ENCODE data around the gene MEST. TPM values are rescaled to one million over a fixed set of nuclear protein-coding genes. Genes with fewer than 3 reads are reported as not detected.

The MEST gene
- total and polyA plus RNA-seq, 2 donors (not counting 1 experiment from before 2014, with no cell fraction given), result 38.8 to 382 TPM

DNA sequence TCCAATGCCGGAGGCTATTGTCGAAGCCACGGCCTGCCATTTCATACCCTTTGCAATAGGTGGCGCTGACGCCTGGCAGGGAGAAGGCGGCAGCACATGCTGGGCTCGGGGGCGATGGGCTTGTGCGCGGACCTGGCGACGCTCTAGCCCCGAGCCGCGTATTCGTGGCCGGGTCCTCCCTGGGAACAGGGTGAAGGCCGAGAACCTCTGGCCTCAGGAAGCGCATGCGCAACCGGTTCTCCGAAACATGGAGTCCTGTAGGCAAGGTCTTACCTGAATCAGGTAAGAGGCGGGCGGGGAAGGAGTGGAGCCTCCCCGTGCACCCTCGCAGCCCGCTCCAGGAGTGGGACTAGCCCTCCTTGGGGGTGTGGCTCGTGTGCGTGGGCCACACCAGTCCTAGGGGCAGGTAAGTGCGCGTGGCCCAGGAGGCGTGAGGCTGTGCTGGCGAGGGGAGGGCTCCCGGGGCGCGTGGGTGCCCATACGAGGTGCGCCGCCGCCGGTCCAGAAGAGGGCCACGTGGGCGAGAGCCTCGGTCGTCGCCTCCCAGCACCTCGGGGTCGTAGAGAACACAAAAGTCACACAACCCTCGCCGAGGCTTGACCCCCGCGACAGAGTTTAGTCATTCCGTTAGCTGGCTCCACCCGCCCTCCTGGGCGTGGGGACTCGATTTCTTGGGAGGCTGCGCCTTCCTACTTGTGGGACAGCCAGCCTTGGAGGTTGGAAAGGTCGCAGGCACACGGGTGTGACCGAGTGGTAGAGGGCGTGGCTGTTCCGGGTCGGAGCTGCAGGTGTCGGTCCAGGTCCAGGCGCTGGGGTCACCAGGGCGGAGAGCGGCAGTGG is 5.6 kb upstream of the MEST start:
- Histone ChIP-seq H3K27ac (ENCODE audit: insufficient read depth, low read length) (no peak overlapping the region), H3K9ac (ENCODE audit: insufficient read depth, low read length) (no peak overlapping the region), H2AFZ (ENCODE audit: low read length) (no peak overlapping the region), H3K79me2 (ENCODE audit: control insufficient read depth, insufficient read depth, low read length) (no peaks in the 10 kb centered on the region), H3K27me3 (ENCODE audit: control insufficient read depth, insufficient read depth, low read length) (no peaks in the 10 kb centered on the region), H3K4me3 (replicated peaks in 1 of 4; ENCODE audit: control extremely low read depth in 1 of 4, insufficient read depth in 1 of 4, low read depth in 3 of 4, low read length in 4 of 4) (peak overlapping the region in 1 of 4 experiments; percentile 4), H3K4me1 (ENCODE audit: control insufficient read depth, extremely low read depth, insufficient read depth, low read length) (peaks cover 4% of the 10 kb centered on the region), H3K9me3 (ENCODE audit: control insufficient read depth, insufficient read depth, low read depth, low read length) (no peaks in the 10 kb centered on the region), H3K36me3 (ENCODE audit: control insufficient read depth, insufficient read depth, low read length) (no peaks in the 10 kb centered on the region), H3K4me2 (ENCODE audit: extremely low read depth, insufficient read depth, low read length) (no peak overlapping the region), H4K20me1 (ENCODE audit: control insufficient read depth, extremely low read depth, insufficient read depth, low read length) (no peaks in the 10 kb centered on the region)
- TF ChIP-seq, protein P1, sequence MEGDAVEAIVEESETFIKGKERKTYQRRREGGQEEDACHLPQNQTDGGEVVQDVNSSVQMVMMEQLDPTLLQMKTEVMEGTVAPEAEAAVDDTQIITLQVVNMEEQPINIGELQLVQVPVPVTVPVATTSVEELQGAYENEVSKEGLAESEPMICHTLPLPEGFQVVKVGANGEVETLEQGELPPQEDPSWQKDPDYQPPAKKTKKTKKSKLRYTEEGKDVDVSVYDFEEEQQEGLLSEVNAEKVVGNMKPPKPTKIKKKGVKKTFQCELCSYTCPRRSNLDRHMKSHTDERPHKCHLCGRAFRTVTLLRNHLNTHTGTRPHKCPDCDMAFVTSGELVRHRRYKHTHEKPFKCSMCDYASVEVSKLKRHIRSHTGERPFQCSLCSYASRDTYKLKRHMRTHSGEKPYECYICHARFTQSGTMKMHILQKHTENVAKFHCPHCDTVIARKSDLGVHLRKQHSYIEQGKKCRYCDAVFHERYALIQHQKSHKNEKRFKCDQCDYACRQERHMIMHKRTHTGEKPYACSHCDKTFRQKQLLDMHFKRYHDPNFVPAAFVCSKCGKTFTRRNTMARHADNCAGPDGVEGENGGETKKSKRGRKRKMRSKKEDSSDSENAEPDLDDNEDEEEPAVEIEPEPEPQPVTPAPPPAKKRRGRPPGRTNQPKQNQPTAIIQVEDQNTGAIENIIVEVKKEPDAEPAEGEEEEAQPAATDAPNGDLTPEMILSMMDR (conservative IDR thresholded peaks at IDR 0.05 in 1 of 2, IDR thresholded peaks at IDR 0.05 in 1 of 2; ENCODE audit: low read depth in 1 of 2, low read length in 2 of 2), result peak in 1 of 2 donors; percentile 49
- TF ChIP-seq EZH2 (IDR thresholded peaks at IDR 0.05; ENCODE audit: low read length, missing control alignments), result no peak
- DNase-seq (ENCODE audit: low read depth in 2 of 2), result peak in 1 of 2 donors; percentile 17

DNA sequence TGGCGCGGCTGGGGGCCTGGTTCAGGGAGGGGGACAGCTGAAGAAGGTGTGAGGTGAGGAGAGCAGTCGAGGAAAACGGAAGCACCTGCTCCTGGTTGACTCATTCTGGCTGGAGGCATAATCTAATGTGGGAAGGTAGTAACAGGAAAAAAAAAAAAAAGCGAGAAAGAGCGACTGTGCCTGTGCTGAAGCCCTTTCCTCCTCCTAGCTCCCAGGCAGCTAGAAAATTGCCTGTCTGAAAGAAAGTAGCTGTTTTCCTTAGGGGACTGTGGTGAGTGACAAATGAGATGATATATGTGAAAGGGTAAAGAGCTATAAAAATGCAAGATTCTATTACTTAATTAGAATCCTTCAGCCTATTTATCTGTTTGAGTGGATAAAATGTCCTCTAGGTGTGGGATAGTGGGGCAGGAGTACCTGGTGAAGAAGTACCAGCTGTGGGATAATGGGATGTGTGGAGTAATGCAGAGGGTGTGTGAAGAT is 4.9 kb upstream of the MEST start:
- no peak overlapping the region for H3K4me3 ChIP-seq (replicated peaks in 1 of 4; ENCODE audit: control extremely low read depth in 1 of 4, insufficient read depth in 1 of 4, low read depth in 3 of 4, low read length in 4 of 4)
- H4K20me1 ChIP-seq (ENCODE audit: control insufficient read depth, extremely low read depth, insufficient read depth, low read length), result no peaks in the 10 kb centered on the region
- H3K27ac ChIP-seq (ENCODE audit: insufficient read depth, low read length), result no peak overlapping the region
- H3K9me3 ChIP-seq (ENCODE audit: control insufficient read depth, insufficient read depth, low read depth, low read length), result no peaks in the 10 kb centered on the region
- no peak overlapping the region for H2AFZ ChIP-seq (ENCODE audit: low read length)
- H3K4me1 ChIP-seq (ENCODE audit: control insufficient read depth, extremely low read depth, insufficient read depth, low read length), result peaks cover 4% of the 10 kb centered on the region
- no peak overlapping the region for H3K4me2 ChIP-seq (ENCODE audit: extremely low read depth, insufficient read depth, low read length)
- H3K36me3 ChIP-seq (ENCODE audit: control insufficient read depth, insufficient read depth, low read length), result no peaks in the 10 kb centered on the region
- TF ChIP-seq, protein P1 (conservative IDR thresholded peaks at IDR 0.05 in 1 of 2, IDR thresholded peaks at IDR 0.05 in 1 of 2; ENCODE audit: low read depth in 1 of 2, low read length in 2 of 2), result no peak
- TF ChIP-seq EZH2 (IDR thresholded peaks at IDR 0.05; ENCODE audit: low read length, missing control alignments), result no peak
- H3K79me2 ChIP-seq (ENCODE audit: control insufficient read depth, insufficient read depth, low read length), result no peaks in the 10 kb centered on the region
- no peak overlapping the region for H3K9ac ChIP-seq (ENCODE audit: insufficient read depth, low read length)
- no peaks in the 10 kb centered on the region for H3K27me3 ChIP-seq (ENCODE audit: control insufficient read depth, insufficient read depth, low read length)
- DNase-seq (ENCODE audit: low read depth in 2 of 2), result no peak

DNA sequence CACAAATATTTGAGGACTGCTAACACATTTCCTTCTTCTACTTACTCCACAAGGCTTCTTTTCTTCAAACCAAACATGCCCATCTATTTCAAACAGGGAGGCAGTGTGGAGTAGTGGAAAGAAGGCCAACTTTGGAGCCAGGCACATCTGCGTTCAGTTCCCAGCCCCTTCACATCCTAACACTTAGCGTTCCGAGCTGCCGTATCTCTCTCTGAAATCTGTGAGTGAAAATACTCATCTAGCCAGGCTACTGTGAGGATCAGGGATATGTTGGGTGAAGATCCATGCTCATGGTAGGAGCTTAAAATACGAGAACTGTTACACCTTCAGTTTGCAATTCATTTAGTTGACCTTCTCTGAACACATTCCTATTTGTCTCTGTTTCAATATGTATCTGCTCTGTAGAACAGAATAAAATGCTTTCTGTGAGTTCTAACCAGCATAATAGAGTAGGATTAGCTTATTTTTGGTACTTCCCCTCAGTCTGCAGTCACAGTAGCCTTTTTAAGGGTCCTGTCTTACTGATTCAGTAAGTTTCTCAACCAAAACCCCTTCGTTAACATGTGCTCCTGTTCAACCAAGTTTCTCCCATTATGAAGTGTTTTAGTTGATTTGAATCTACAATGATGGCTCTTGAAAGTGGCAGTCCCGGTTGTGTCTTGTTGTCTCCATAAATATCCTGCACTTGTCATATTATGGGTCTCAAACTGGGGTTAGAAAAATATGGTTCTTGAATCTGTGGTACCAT is 3.3 kb upstream of the MEST start:
- no peaks in the 10 kb centered on the region for H3K9me3 ChIP-seq (ENCODE audit: control insufficient read depth, insufficient read depth, low read depth, low read length)
- TF ChIP-seq, protein P1 (conservative IDR thresholded peaks at IDR 0.05 in 1 of 2, IDR thresholded peaks at IDR 0.05 in 1 of 2; ENCODE audit: low read depth in 1 of 2, low read length in 2 of 2), result no peak
- TF ChIP-seq EZH2 (IDR thresholded peaks at IDR 0.05; ENCODE audit: low read length, missing control alignments), result no peak
- H3K4me2 ChIP-seq (ENCODE audit: extremely low read depth, insufficient read depth, low read length), result peak overlapping the region; percentile 51
- no peak overlapping the region for H3K9ac ChIP-seq (ENCODE audit: insufficient read depth, low read length)
- no peaks in the 10 kb centered on the region for H3K27me3 ChIP-seq (ENCODE audit: control insufficient read depth, insufficient read depth, low read length)
- H3K4me1 ChIP-seq (ENCODE audit: control insufficient read depth, extremely low read depth, insufficient read depth, low read length), result peaks cover 4% of the 10 kb centered on the region
- DNase-seq (ENCODE audit: low read depth in 2 of 2), result peak; percentile 1 to 27
- peak overlapping the region; percentile 23 for H3K27ac ChIP-seq (ENCODE audit: insufficient read depth, low read length)
- H3K79me2 ChIP-seq (ENCODE audit: control insufficient read depth, insufficient read depth, low read length), result peaks cover 10% of the 10 kb centered on the region
- H3K36me3 ChIP-seq (ENCODE audit: control insufficient read depth, insufficient read depth, low read length), result no peaks in the 10 kb centered on the region
- no peak overlapping the region for H3K4me3 ChIP-seq (replicated peaks in 1 of 4; ENCODE audit: control extremely low read depth in 1 of 4, insufficient read depth in 1 of 4, low read depth in 3 of 4, low read length in 4 of 4)
- H4K20me1 ChIP-seq (ENCODE audit: control insufficient read depth, extremely low read depth, insufficient read depth, low read length), result no peaks in the 10 kb centered on the region
- peak overlapping the region; percentile 39 for H2AFZ ChIP-seq (ENCODE audit: low read length)
